HG03135 (cell line): ENCODE data around the gene TSHR.
"Not testable (repeated sequence)": the region's sequence is repeated elsewhere in the genome, so short reads cannot be mapped to it uniquely, and the experiment has no call there.

Experiments
- ATAC-seq: cut with Tn5 transposase; IDR thresholded peaks from one replicate; pipeline ENCODE4 v1.9.1; 2021; ENCODE audit warnings: mild to moderate bottlenecking, moderate library complexity; ENCODE audit not compliant: unreplicated experiment

TSHR gene

DNA sequence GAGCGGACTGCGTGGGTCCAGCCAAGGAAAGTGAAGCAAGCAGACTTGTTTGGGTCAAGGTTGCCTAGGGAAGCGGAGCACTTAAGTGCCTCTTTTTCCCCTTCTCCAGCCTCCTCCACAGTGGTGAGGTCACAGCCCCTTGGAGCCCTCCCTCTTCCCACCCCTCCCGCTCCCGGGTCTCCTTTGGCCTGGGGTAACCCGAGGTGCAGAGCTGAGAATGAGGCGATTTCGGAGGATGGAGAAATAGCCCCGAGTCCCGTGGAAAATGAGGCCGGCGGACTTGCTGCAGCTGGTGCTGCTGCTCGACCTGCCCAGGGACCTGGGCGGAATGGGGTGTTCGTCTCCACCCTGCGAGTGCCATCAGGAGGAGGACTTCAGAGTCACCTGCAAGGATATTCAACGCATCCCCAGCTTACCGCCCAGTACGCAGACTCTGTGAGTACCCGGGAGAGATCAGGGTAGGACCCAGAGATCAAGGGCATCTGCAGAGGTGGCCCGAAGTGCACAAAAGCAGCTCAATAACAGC is at the start of gene TSHR:
Gene TSHR, plus strand, starts transcription at position 206 of the 526 bp plus-strand sequence. Its CDS starts 60 bp downstream, at position 266.
- no peak for ATAC-seq

- no peak for ATAC-seq
Observed at GRCh38 chr14:80906336-80906735, 49.1 kb upstream of the TSHR start.

- no peak for ATAC-seq
Observed at GRCh38 chr14:80906946-80907345, 48.5 kb upstream of the TSHR start.

DNA sequence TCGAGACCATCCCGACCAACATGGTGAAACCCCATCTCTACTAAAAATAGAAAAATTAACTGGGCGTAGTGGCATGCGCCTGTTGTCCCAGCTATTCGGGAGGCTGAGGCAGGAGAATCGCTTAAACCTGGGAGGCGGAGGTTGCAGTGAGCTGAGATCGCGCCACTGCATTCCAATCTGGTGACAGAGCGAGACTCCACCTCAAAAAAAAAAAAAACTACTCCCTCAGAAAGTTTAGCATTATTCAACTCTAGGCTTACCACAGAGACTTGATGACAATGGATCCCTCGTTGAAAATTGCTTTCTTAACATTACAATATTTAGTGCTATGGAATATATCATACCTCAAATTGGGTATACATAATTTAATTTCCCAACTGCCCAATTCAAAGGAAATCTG is 43.4 kb upstream of the TSHR start:
- not testable (repeated sequence) for ATAC-seq

DNA sequence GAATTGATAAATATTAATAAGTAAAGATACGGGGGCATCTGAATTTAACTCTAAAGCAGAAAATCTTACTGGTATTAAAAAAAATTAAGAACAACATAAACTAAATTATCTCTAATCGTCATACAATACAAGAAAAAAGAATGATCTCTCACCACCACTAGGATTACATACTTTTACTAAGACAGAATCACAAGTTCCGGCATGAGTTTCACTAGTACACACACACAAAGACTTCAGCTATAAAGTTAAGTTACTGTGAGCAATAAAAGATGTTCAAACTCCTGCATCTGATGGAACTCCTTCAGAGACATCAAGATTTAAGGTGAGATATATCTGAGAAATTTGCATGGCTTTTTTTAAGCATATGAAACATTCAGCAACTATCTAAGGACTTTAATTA is 35.8 kb upstream of the TSHR start:
- no peak for ATAC-seq

- no peak for ATAC-seq
Observed at GRCh38 chr14:80923368-80923767, 32.1 kb upstream of the TSHR start.

DNA sequence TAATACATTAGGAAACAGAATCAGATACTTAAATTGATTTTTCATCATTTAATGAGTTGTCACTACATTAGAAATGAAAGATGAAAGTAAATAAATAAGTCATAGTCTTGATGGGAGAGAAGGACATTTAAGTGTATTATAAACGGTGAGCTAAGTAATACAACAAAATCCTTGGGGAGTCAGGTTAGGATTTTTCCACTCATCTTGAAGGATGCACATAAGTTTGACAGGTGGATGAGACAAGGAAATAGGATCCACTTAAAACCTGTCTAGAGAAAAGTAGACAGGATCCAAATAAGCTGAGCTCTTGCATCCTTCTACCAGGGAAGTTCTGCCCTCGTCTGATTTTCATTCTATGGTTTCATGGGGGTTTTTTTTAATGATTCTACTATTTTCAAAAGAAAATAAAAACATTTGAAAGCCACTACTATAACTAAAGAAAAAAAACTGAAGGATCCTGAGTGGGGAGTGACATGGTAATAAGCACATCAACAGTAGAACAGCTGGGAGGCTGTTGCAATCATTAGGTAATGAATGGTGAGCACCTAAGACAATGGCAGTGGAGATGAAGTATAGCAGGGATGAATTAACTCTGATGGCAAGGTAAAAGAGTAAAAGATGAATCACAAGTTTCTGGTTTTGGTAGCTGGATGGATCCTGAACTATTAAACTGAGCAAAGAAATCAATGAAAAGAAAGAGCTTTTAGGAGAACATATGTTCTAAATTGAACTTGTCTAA is 30.9 kb upstream of the TSHR start:
- ATAC-seq = no peak

- ATAC-seq = no peak
Observed at GRCh38 chr14:80926397-80927082, 28.9 kb upstream of the TSHR start.

DNA sequence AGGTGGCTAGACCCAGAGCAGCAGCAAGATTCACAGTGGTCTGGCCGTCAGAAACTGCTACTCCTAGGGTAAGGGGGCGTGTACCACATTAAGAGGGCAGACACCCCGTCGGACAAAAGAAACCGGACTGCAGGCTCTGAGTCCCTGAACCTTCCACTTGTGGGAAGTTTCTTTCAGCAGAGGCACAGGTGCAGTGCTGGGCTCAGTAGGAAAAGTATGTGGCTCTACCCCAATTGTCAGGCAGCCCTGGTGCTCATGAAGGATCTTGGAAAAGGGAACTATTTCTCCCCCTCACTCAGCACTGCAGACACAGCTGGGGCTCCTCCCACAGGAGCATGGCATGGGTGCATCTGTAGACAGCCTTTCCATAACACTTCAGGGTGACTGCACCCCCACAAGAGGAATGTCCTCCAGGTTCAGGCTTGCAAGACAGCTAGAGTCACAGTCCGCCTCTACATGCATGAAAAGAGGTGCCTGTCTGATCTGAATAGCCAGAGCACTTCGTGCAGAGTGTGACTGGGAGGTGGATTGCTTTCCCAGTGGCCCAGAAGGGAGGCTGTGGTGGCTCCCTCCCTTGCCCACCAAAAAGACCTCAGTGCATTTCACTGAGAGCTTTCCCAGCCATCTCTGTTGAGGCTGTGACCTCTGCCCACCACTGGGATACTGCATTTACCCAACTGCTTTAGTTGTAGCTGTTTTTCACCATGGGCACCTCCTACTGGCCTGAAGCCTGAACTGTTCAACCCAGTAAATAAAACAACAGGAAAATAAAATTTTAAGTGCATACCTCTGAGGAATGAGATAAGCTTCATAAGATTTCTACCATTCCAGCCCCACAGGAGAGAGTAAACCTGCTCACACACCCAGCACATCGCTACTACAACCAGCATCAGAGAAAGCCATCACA is 28.1 kb upstream of the TSHR start:
- no peak for ATAC-seq

- ATAC-seq = no peak
Observed at GRCh38 chr14:80930095-80930494, 25.3 kb upstream of the TSHR start.

DNA sequence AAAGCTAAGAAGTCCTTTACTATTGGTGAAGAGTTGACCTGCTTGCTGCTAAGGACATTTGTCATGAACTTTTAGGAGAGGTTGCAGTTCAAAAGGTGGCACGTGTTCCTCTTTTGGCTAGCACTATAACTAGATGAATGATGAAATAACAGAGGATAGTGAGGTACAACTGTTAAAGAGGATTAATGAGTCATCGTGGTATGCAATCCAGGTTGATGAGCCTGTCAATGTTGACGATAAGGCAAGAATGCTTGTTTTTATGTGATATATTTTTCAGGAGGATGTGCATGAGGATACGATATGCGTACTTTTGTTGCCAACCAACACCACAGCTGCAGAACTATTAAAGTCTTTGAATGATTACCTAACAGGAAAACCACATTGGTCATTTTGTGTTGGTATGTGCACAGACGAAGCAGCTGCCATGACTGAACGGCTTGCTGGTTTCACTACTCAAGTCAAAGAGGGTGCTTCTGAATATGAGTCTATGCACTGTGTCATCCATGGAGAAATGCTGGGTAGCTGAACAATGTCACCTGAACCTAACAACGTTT is 24.5 kb upstream of the TSHR start:
- ATAC-seq = peak; percentile 99

GRCh38 chr14:80933282-80933681 is 22.1 kb upstream of the TSHR start:
- no peak for ATAC-seq

DNA sequence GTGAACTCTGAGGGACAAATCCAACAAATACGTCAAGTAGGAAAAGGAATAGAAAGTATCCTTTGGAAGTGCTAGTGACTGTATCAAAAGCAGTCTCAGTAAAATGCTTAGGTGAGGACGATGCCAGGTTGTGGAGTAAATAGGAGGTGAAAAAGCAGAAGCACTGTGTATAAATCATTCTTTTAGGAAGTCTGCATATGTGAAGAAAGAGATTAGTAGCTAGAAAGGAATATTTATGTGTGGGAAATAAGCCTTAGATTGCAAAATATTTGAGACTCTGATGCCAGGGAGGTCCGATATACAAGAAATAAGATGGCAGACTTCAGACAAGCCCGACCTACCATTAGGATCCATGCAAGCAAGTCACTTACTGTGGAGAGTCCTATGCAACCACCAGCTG is 21.7 kb upstream of the TSHR start:
- ATAC-seq = no peak

- peak; percentile 37 for ATAC-seq
Observed at GRCh38 chr14:80940146-80940545, 15.3 kb upstream of the TSHR start.

DNA sequence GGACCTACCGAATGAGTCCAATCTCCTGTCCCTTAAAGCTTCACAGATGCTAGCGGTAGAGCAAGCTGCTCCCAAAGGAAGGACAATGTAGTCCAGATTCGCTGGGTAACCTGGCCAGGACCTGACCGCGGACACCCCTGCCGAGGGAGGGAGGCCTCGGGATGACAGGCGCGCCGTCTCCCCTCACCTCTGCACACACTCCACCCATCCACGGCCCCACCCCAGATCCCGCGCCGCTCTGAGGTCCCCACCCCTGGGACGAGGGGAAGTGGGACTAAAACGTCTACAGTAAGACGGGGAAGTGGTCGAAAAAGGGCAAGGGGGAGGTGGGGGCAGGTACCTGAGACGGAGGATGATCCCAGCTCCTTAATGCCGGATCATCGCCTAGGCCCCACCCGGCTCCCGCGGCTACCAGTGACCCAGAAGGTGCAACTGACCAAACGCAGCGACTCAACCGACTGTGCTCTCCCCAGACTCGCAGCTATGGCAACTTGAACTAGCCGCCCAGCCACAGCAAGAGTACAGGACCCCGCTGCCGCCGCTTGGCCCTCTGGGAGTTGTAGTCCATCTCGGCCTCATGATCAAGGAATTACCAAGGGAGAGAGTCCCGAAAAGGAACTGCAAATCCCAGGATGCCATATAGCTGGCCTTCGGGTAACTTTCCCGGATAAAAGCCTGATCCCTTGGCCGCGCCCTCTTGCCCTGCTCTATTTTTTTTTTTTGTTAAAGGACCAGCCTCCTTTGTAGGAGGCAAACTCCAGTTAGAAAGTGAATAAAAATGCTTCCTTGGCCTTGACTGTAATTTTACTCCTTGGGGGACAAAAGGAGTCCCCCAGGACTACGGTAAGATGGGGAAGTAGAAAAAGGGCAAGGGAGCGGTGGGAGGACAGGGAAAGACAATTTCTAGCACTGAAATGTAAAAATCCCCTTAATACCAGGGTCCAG is 13.9 kb upstream of the TSHR start, which contains the start of gene CEP128:
Gene CEP128, minus strand, starts transcription at position 498 of the 945 bp plus-strand sequence.
- ATAC-seq = peak; percentile 96

- ATAC-seq = peak; percentile 20
Observed at GRCh38 chr14:80942191-80942600, 13.2 kb upstream of the TSHR start.

DNA sequence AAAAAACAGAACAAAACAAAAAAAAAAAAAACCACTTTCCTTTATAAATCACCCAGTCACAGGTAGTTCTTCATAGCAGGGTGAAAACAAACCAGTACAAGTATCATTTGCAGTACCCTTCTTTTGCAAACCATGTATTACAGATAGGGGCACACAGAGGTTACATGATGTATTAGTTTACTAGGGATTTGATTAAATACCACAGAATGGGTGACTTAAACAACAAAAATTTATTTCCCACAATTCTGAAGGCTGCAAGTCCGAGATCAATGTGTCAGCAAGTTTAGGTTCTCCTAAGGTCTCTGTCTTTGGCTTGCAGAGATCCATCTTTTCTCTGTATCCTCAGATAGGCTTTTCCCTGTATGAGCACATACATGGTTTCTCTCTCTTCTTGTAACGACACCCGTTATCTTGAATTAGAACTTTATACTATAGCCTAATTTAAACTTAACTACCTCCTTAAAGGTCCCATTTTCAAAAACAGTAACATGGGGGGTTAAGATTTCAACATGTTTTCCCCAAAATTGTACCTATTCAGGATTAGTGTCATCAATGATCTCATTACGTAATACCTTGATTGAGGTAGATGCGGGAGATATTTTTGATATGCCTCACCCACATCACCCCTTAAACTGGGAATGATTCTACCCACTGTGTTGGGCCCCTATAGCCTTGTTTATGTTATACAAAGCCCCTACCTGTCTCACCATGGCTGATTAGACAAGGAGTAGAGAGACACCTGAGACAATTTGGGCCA is 10.4 kb upstream of the TSHR start:
- no peak for ATAC-seq

DNA sequence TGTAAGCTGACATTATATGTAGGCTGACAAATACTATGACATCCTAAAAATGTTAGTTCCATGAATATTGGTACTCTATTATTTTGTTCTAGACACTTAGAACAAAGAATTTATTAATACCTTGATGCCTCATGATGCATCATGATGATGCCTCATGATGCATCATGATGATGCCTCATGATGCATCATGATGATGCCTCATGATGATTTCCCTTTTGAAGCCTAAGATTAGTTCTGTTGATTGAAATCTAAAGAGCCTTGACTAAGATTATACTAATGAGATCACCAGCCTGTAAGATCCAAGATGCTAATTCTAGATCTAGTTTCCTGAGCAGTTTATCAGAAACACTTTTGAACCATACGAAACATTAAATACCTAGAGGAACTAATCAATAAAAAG is 9.2 kb upstream of the TSHR start:
- no peak for ATAC-seq

- no peak for ATAC-seq
Observed at GRCh38 chr14:80946797-80947196, 8.6 kb upstream of the TSHR start.
